K562 (cell line): Measurements from ENCODE around the gene DOLK. TPM values are rescaled to one million over a fixed set of nuclear protein-coding genes. Genes with fewer than 3 reads are reported as not detected.
"Not testable (repeated sequence)": the region's sequence is repeated elsewhere in the genome, so short reads cannot be mapped to it uniquely, and the experiment has no call there.

Experiments
- ATAC-seq: fragments of 200-7000 bp; cut with Tn5 transposase; 3 replicates; pipeline ENCODE4 v1.9.1; 2020; ENCODE audit warnings: moderate library complexity
- BruUV-seq: library from RNA; stranded (reverse); fragments of 400-500 nt; replicated peaks from 2 replicates; lab custom pipeline; 2021; lab: Mats Ljungman, UMichigan
- CTCF ChIA-PET: fragments of 300-600 bp; formaldehyde crosslinking; extraction: SDS; loops from one replicate; lab custom pipeline; 2021; ENCODE audit warnings: low intra/inter-chr PET ratio; lab: Yijun Ruan, JAX
- POLR2A ChIA-PET: fragments of 300-600, 350-650 bp; sonication (Branson Sonifier 250); formaldehyde crosslinking; extraction: SDS; loops from one replicate; lab custom pipeline; 2021; ENCODE audit warnings: antibody characterized with exemption, inconsistent platforms; lab: Yijun Ruan, JAX
- DNase-seq, 4 experiments: peaks; one replicate each; pipeline versions ENCODE4 v3.0.0 to v3.0.0-alpha.2; 2011 to 2018; ENCODE audit warnings: low spot score in 3 of 4, mixed read lengths in 3 of 4; ENCODE audit errors: extremely low read depth in 1 of 4
- FAIRE-seq: peaks from 2 replicates; lab custom pipeline; 2011; peaks lifted over from hg19 to GRCh38; lab: Jason Lieb, UNC
- H2AFZ ChIP-seq: 2 replicates; pipeline ENCODE4 v1.6.0; 2011; ENCODE audit warnings: low read depth, low read length, control low read depth, inconsistent platforms
- H3K27ac ChIP-seq: fragments of 200-600 bp; 3 replicates; pipeline ENCODE4 v1.8.0; 2011; ENCODE audit warnings: low read depth, mild to moderate bottlenecking, control low read depth, inconsistent platforms, low read length, moderate library complexity, mixed read lengths; ENCODE audit errors: extremely low read depth
- H3K27me3 ChIP-seq, 2 experiments: fragments of 300-600 bp in 1 of 2; 2 replicates in 1 of 2; 3 replicates in 1 of 2; pipeline versions ENCODE4 v1.6.0 to v1.8.0; 2011; ENCODE audit warnings: inconsistent platforms in 2 of 2, low read length in 2 of 2, mild to moderate bottlenecking in 1 of 2, mixed read lengths in 1 of 2, moderate library complexity in 1 of 2; ENCODE audit not compliant: control insufficient read depth in 2 of 2, insufficient read depth in 2 of 2
- H3K36me3 ChIP-seq: fragments of 300-600 bp; 3 replicates; pipeline ENCODE4 v1.8.0; 2011; ENCODE audit warnings: mild to moderate bottlenecking, low read length, inconsistent platforms; ENCODE audit not compliant: control insufficient read depth, insufficient read depth
- H3K4me1 ChIP-seq, 2 experiments: fragments of 200-600 bp in 1 of 2; replicated peaks in 1 of 2; 2 replicates in 1 of 2; 3 replicates in 1 of 2; pipeline versions ENCODE4 v1.5.1 to v1.8.0; 2011; ENCODE audit warnings: inconsistent platforms in 2 of 2, low read length in 2 of 2, mild to moderate bottlenecking in 1 of 2, mixed read lengths in 1 of 2, moderate library complexity in 1 of 2; ENCODE audit not compliant: control insufficient read depth in 2 of 2, insufficient read depth in 2 of 2
- H3K4me2 ChIP-seq: 2 replicates; pipeline ENCODE4 v1.6.1; 2011; ENCODE audit warnings: low read length, control low read depth, inconsistent platforms, mixed read lengths; ENCODE audit not compliant: insufficient read depth
- H3K4me3 ChIP-seq: fragments of 200-600 bp; sonication (generic), shearing (Covaris generic); 2 replicates; pipeline ENCODE4 v1.5.1; 2016; ENCODE audit warnings: control low read depth, inconsistent platforms
- H3K79me2 ChIP-seq: fragments of 200-600 bp; 3 replicates; pipeline ENCODE4 v1.8.0; 2011; ENCODE audit warnings: low read length, inconsistent platforms; ENCODE audit not compliant: control insufficient read depth, insufficient read depth
- H3K9ac ChIP-seq, 2 experiments: 2 replicates each; pipeline versions ENCODE4 v1.6.0 to v1.6.1; 2011; ENCODE audit warnings: low read depth in 2 of 2, low read length in 2 of 2, control low read depth in 1 of 2, inconsistent platforms in 1 of 2, mild to moderate bottlenecking in 1 of 2, mixed read lengths in 1 of 2; ENCODE audit not compliant: insufficient read depth in 1 of 2
- H3K9me1 ChIP-seq: one replicate; pipeline ENCODE4 v1.6.0; 2011; ENCODE audit warnings: inconsistent platforms, mild to moderate bottlenecking, low read length, moderate library complexity; ENCODE audit not compliant: control insufficient read depth, insufficient read depth
- H3K9me3 ChIP-seq: replicated peaks from 2 replicates; pipeline ENCODE4 v1.5.1; 2011; ENCODE audit warnings: low read depth, low read length, inconsistent platforms; ENCODE audit not compliant: control insufficient read depth, insufficient read depth
- H4K20me1 ChIP-seq: replicated peaks from 2 replicates; pipeline ENCODE4 v1.6.1; 2011; ENCODE audit warnings: low read length, inconsistent platforms, mixed read lengths; ENCODE audit not compliant: control insufficient read depth, insufficient read depth
- TAF7 ChIP-seq: fragments of 450-650 bp; IDR thresholded peaks from 2 replicates; pipeline ENCODE4 v1.6.1; 2016; ENCODE audit warnings: missing genetic modification characterization, missing compliant biosample characterization
- ZNF239 ChIP-seq: fragments of 250-450 bp; sonication (Bioruptor Pico); IDR thresholded peaks from 2 replicates; pipeline ENCODE4 v1.4.0; 2020; ENCODE audit warnings: mild to moderate bottlenecking
- WGBS: fragments of 100-300 bp; shearing (Covaris generic); methylation state at CpG from one replicate; pipeline ENCODE4 v1.1.6; 2016; ENCODE audit warnings: low coverage, mixed read lengths; ENCODE audit not compliant: insufficient coverage; ENCODE audit errors: missing lambda C conversion rate; 5-methylcytosine and 5-hydroxymethylcytosine counted together
- in situ Hi-C: fragments of 300-500 bp; cut with MboI; formaldehyde crosslinking; loops from 4 replicates; pipeline ENCODE4 v1.15.0; 2018; ENCODE audit warnings: inconsistent platforms, mixed read lengths
- intact Hi-C: fragments of 100-400 bp; cut with micrococcal nuclease; formaldehyde crosslinking; loops from 2 replicates; pipeline ENCODE4 v1.14.2; 2022
- polyA plus RNA-seq, 8 experiments: library from polyadenylated mRNA; depleted of rRNA in 4 of 8; stranded (reverse) in 5 of 8; unstranded in 3 of 8; fragments of >200 nt; fragmentation: Nextera tagmentation in 2 of 8; fragmentation: Illumina TruSeq in 1 of 8; extraction: Ambion mirVana in 2 of 8; extraction: Trizol in 1 of 8; gene quantifications; 2 replicates each; pipeline versions ENCODE4 v1.2.1 to v1.2.3, GENCODE V29; 2011 to 2014; ENCODE audit warnings: inconsistent platforms in 1 of 8, missing spikeins in 1 of 8
- total RNA-seq, 7 experiments: library from RNA; depleted of rRNA in 6 of 7; stranded (reverse); fragments of >200 nt in 6 of 7; fragmentation: Illumina TruSeq in 2 of 7; extraction: Trizol in 2 of 7; gene quantifications; 2 replicates each; pipeline versions ENCODE4 v1.2.1 to v1.2.3, GENCODE V29; 2011 to 2021; ENCODE audit warnings: low replicate concordance in 1 of 7
- TF ChIP-seq, protein P1 (sequence below): sonication (generic); formaldehyde crosslinking; IDR thresholded peaks from 2 replicates; pipeline ENCODE4 v1.9.0; 2022; ENCODE audit warnings: mild to moderate bottlenecking, missing genetic modification reagents

Gene DOLK
- total and polyA plus RNA-seq, 9 of the 15 experiments (the other 6 are each of a cell fraction or from before 2014, with no cell fraction given): 2.6 to 14.2 (median 11.7) TPM

DNA sequence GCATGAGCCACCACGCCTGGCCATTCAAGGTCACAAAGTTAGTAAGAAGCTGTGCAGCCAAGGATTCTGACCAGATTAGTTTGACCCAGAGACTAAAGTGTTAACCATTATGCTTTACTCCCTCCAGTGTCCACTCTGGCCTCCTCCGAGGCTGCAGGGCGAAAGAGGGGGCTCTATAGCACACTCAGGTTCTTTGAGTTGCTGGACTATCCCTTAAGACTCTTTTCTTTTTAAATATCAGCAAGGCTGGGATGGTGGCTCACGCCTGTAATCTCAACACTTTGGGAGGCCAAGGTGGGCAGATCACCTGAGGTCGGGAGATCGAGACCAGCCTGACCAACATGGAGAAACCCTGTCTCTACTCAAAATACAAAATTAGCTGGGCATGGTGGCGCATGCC is 2.4 kb downstream of the DOLK start:
- H3K27ac ChIP-seq, H3K4me3 ChIP-seq, in situ Hi-C loops, H2AFZ ChIP-seq, ATAC-seq, H4K20me1 ChIP-seq, FAIRE-seq, H3K27me3 ChIP-seq, H3K9me3 ChIP-seq, intact Hi-C loops, DNase-seq, H3K4me2 ChIP-seq, CTCF ChIA-PET, H3K9ac ChIP-seq, H3K9me1 ChIP-seq, BruUV-seq: not testable (repeated sequence)
- Histone ChIP-seq H3K79me2 (peaks cover 42% of the 10 kb centered on the region), H3K36me3 (peaks cover 25% of the 10 kb centered on the region; the same call in 2 of the 3 replicates), H3K4me1 (peaks cover 25 to 55% of the 10 kb centered on the region in 2 experiments)
- POLR2A ChIA-PET: interaction anchor here (0.6 kb wide), 2 partner anchors 68 to 256 kb away, joined by 3 to 7 read pairs; partner anchors contain the start of gene SET
- WGBS: 93% methylated on average over 7 of the region's 7 CpGs
- TF ChIP-seq, protein P1, sequence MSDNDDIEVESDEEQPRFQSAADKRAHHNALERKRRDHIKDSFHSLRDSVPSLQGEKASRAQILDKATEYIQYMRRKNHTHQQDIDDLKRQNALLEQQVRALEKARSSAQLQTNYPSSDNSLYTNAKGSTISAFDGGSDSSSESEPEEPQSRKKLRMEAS: 0 out of 2 replicates have a peak, but pooled peaks have one; percentile 6

DNA sequence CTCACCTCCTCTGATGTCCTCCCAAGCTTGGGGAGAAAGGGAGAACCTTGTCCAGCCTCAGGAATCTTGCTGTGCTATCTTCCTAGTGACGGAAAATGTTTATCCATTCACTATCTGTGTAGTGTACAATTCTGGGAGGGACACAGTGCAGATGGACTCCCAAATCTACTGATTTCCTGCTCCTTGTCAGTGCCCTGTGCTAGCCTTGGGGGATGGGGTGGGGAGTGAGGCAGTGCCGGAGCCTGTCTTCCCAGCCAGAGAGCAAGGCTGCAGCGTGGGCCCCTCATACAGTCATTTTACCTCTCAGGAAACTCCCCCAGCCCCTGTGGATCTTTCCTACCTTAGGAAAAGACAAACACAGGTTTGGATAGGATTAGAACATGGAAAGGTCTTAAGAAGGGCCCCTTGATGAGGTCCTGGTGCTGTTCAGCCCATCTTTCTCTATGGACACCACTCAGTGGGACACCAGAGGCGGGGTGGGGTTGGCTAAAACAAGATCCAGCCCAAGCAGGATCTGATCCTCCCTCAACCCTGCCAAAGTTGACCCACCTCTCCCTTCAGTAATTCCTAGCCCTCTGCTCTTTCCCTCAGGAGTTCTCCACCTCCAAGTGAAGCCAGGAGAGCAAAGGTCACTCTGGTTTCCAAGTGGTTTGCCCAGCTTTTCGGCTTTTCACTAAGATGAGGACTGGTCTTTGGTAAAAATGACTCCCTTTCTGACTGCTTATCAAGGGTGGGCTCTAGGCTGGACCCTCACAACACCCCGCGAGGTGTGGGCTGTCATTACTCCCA is 3.4 kb downstream of the DOLK start:
- ATAC-seq (no peak), FAIRE-seq (peak; percentile 59)
- WGBS: 55% methylated on average over 7 of the region's 7 CpGs
- TF ChIP-seq TAF7 (tag): no peak
- TF ChIP-seq ZNF239 (CRISPR knock-in tag): peak; percentile 73; the same call in 1 of the 2 replicates
- TF ChIP-seq, all 486 proteins: peak for 1
- in situ Hi-C loops: no loop called here
- Histone ChIP-seq H3K79me2 (peaks cover 33% of the 10 kb centered on the region), H2AFZ (no peak overlapping the region), H4K20me1 (no peaks in the 10 kb centered on the region), H3K9me3 (no peaks in the 10 kb centered on the region), H3K27ac (no peak overlapping the region), H3K36me3 (peaks cover 15% of the 10 kb centered on the region; the same call in 2 of the 3 replicates), H3K9me1 (no peaks in the 10 kb centered on the region), H3K9ac (peak overlapping the region; percentile 11 to 77; a peak in 3 of 4 replicates), H3K4me2 (no peak overlapping the region), H3K4me1 (peaks cover 25 to 55% of the 10 kb centered on the region in 2 experiments), H3K27me3 (no peaks in the 10 kb centered on the region), H3K4me3 (no peak overlapping the region)
- POLR2A ChIA-PET: interaction anchor here (0.6 to 1.4 kb wide), 3 partner anchors 10 to 255 kb away, joined by 3 to 6 read pairs (median 3); partner anchors contain the start of gene SET
- no peak for DNase-seq
- TSS peak; percentile 15 for BruUV-seq
- CTCF ChIA-PET: no interaction called here
- intact Hi-C loops: no loop called here
